Mammary epithelial cell (primary cell): ENCODE measurements around the gene EVI5L.

Experiments
- CTCF ChIP-seq, 2 donors: IDR thresholded peaks in 1 of 2; conservative IDR thresholded peaks in 1 of 2; 2 replicates each; pipeline ENCODE4 v1.5.1; 2011 to 2012; ENCODE audit warnings: inconsistent platforms in 2 of 2, low read length in 2 of 2, mild to moderate bottlenecking in 2 of 2, control low read depth in 1 of 2, low read depth in 1 of 2; ENCODE audit not compliant: insufficient read depth in 1 of 2; ENCODE audit errors: extremely low read depth in 1 of 2
- EZH2 ChIP-seq: IDR thresholded peaks from 2 replicates; pipeline ENCODE4 v1.6.1; 2012; ENCODE audit warnings: low read length, inconsistent platforms, borderline replicate concordance

GRCh38 chr19:7887408-7888144 is 57.6 kb downstream of the EVI5L start:
- TF ChIP-seq EZH2 (no peak), CTCF (conservative IDR thresholded peaks at IDR 0.05 in 1 of 2, IDR thresholded peaks at IDR 0.05 in 1 of 2; ENCODE audit: extremely low read depth in 1 of 2, insufficient read depth in 1 of 2, low read depth in 1 of 2, low read length in 2 of 2) (no peak)
